Lower leg skin (tissue), 4 donors: ENCODE measurements around the gene TMEM9B. TPM values are rescaled to one million over a fixed set of nuclear protein-coding genes. Genes with fewer than 3 reads are reported as not detected.
A peak's percentile ranks its signal among the peaks of the same experiment; 100 is the strongest.

Experiments
- DNase-seq, 2 donors: peaks; one replicate each; pipeline ENCODE4 v3.0.0-alpha.2; 2019; ENCODE audit warnings: low spot score in 2 of 2
- H3K4me3 ChIP-seq: fragments of 200-600 bp; sonication (generic); 2 replicates; pipeline ENCODE4 v1.5.1; 2017; ENCODE audit warnings: mild to moderate bottlenecking, low read depth; ENCODE audit not compliant: poor library complexity, severe bottlenecking
- POLR2A ChIP-seq, 2 donors: fragments of 450-650 bp; IDR thresholded peaks; one replicate each; pipeline ENCODE4 v1.6.1; 2016 to 2017; ENCODE audit warnings: antibody characterized with exemption in 2 of 2, mild to moderate bottlenecking in 1 of 2, moderate library complexity in 1 of 2
- WGBS, 2 donors: methylation state at CpG; one replicate each; pipeline ENCODE4 v1.1.5; 2018; 5-methylcytosine and 5-hydroxymethylcytosine counted together
- intact Hi-C: fragments of 100-400 bp; cut with DNase I; formaldehyde crosslinking; loops from one replicate; pipeline ENCODE4 v1.15.0; 2023; ENCODE audit warnings: low total_unique reads
- total RNA-seq, 4 donors: library from RNA; depleted of rRNA; stranded (reverse); fragments of >200 nt; gene quantifications; one replicate each; pipeline ENCODE4 v1.1.0, GENCODE V29; 2016
- TF ChIP-seq, protein P1 (sequence below), 3 donors: fragments of 450-650 bp; IDR thresholded peaks; one replicate each; pipeline ENCODE4 v1.5.1; 2016; ENCODE audit warnings: antibody characterized with exemption in 3 of 3, mild to moderate bottlenecking in 3 of 3, moderate library complexity in 2 of 3

TMEM9B gene
- total RNA-seq, 4 donors from 2014 or later, result 40.4 to 54.7 (median 48.0) TPM

DNA sequence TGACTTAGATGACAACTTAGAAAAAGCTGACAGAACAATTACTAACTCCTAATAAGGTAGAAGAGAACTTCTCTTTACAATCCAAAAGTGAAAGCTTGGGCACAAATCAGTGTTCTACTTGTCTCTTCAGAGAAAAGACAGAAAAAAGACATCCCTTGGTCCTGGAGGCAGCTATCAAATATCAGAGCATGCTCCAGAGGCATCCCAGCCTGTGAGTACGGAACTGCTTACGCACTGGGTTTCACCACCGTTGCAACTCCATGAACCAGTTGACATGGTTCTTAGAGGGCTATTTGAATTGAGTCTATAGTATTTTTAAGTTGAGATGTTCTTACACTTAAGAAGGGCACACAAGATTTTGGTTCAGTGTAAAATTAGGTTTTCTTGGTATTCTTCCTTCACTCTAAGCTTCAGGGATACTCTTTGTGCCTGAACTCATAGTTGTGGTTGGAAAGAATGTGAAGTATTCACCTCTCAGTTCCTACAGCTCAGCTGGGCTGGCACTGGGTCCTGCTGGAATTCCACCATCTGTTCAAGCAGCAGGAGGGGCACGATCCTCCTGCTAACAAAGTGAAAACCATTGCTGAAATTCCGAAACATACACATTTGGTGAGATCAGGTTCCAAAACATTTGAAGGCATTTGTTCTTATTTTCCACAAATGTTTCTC, 47.0 kb downstream of the TMEM9B start:
- 58 to 64% methylated on average over 5 of the region's 5 CpGs for WGBS, 2 donors
- DNase-seq, result no peak
- intact Hi-C loops, result no loop called here
- no peak overlapping the region for H3K4me3 ChIP-seq
- TF ChIP-seq, protein P1, sequence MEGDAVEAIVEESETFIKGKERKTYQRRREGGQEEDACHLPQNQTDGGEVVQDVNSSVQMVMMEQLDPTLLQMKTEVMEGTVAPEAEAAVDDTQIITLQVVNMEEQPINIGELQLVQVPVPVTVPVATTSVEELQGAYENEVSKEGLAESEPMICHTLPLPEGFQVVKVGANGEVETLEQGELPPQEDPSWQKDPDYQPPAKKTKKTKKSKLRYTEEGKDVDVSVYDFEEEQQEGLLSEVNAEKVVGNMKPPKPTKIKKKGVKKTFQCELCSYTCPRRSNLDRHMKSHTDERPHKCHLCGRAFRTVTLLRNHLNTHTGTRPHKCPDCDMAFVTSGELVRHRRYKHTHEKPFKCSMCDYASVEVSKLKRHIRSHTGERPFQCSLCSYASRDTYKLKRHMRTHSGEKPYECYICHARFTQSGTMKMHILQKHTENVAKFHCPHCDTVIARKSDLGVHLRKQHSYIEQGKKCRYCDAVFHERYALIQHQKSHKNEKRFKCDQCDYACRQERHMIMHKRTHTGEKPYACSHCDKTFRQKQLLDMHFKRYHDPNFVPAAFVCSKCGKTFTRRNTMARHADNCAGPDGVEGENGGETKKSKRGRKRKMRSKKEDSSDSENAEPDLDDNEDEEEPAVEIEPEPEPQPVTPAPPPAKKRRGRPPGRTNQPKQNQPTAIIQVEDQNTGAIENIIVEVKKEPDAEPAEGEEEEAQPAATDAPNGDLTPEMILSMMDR (IDR thresholded peaks at IDR 0.05), result no peak
- no peak for TF ChIP-seq POLR2A (IDR thresholded peaks at IDR 0.05)

DNA sequence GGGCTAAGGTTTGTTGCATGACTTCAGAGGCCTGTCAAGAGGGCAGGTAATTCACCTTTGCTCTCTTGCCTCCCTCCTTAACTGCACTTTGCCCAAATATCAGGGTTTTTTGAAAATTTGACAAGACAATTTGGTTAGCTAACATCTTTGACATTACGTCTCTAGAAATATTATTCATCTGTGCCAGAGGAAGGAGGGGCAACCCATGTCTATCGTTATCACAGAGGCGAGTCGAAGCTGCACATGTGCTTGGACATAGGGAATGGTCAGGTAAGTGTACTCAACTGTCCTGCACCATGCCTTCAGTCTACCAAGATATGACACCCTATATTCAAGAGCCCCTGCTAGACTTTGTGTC, 49.6 kb downstream of the TMEM9B start:
- TF ChIP-seq, protein P1 (IDR thresholded peaks at IDR 0.05), result no peak
- WGBS, 2 donors, result 55 to 68% methylated on average over 4 of the region's 4 CpGs
- DNase-seq, result no peak
- intact Hi-C loops, result no loop called here
- H3K4me3 ChIP-seq, result no peak overlapping the region

DNA sequence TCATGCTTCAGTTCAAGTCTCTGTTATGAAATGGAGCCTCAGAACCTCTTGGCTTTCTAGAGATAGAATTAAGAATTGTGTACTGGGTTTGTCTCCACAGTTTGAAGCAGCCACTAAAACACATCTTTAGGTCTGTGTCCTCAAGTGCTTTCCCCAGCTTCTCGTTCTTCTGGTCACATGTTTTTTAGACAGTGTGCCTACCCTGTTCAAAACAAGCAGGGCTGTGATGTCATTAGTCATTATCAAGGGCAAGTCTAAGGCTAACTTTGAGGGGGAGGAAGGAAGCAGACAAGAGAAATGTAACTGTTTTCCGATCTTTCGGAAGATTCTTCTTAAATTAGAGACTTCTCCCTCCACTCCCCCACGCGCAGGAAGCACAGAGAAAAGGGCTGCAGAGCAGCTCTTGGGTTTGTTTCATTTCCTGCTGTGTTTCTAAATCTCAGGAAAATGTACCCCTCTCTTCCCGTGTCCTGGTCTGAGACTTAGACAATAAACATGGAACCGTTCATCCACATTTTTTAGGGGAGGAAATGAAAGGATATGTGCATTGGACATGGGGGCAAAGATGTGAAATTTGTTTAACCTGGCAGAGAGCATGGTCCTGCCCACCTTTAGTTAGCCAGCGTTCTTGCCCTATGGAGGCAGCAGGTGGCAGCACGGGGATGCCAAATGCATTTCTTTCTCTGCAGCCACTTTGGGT, 50.1 kb downstream of the TMEM9B start:
- intact Hi-C loops, result no loop called here
- TF ChIP-seq, protein P1 (IDR thresholded peaks at IDR 0.05), result no peak
- TF ChIP-seq POLR2A (IDR thresholded peaks at IDR 0.05), result no peak
- H3K4me3 ChIP-seq, result no peak overlapping the region
- 20 to 25% methylated on average over 9 of the region's 9 CpGs for WGBS, 2 donors
- DNase-seq, result no peak

DNA sequence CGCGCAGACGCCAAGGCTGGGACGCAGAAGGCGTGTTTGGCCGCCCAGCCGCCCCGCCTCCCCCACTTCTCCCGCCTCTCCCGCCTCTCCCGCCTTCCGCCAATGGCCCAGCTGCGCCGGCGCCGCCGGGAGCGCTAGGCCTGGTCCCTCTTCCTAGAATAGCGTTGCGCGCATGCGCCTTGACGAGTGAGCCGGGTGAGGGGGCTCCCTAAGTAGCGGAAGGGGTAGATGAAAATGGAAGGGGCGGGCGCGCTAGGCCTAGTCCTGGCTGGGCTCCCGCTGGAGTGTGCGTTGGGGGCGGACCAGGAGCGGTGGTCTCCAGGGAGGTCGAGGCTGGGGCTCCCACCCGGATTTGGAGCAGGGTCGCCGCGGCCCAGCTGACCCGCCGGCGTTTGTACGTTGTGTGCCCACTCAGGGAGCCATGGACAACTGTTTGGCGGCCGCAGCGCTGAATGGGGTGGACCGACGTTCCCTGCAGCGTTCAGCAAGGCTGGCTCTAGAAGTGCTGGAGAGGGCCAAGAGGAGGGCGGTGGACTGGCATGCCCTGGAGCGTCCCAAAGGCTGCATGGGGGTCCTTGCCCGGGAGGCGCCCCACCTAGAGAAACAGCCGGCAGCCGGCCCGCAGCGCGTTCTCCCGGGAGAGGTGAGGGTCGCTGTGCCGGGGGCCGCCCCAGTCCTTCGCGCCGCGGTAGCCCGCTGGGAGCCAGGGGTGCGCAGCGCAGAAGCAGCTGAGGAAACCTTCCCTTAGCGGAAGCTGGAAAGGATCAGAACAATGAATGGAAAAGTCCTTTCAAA, 53.0 kb downstream of the TMEM9B start, which contains the start of gene AKIP1:
Gene AKIP1 (plus strand): TSS at position 161 of the 795 bp plus-strand sequence. CDS start 261 bp downstream, at position 422.
- peak within 1 kb of the TSS; percentile 71 for H3K4me3 ChIP-seq
- intact Hi-C loops, result no loop called here
- DNase-seq, result peak; percentile 91 to 98
- TF ChIP-seq POLR2A (IDR thresholded peaks at IDR 0.05), result no peak
- TF ChIP-seq, protein P1 (IDR thresholded peaks at IDR 0.05), result no peak
- WGBS, 2 donors, result 0 to 1% methylated on average over 60 to 61 of the region's 68 CpGs

DNA sequence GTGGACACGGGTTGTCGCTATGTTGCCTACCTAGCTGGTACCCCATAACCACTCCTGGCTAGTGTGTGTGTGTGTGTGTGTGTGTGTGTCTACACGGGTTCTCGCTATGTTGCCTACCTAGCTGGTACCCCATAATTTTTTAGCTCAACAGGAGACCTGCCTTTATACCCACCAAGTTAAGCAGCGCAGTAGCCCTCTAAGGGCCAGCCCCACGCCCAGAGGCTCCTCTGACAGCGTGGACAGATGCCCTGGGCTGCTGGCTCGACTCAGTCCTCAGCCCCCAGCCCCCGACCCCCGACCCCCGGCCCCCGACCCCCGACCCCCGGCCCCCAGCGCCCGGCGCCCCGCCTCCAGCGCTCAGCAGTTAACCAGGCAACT, 53.6 kb downstream of the TMEM9B start:
- TF ChIP-seq, protein P1 (IDR thresholded peaks at IDR 0.05), result no peak
- TF ChIP-seq POLR2A (IDR thresholded peaks at IDR 0.05), result no peak
- 0 to 3% methylated on average over 4 to 6 of the region's 19 CpGs for WGBS, 2 donors
- peak overlapping the region; percentile 11 for H3K4me3 ChIP-seq
- no peak for DNase-seq
- intact Hi-C loops, result no loop called here
